GM23248 (cell line): ENCODE measurements around the gene HOXA3.

Experiments
- EZH2 ChIP-seq: fragments of 200-600 bp; sonication (generic); IDR thresholded peaks from 2 replicates; pipeline ENCODE4 v1.6.1; 2018; ENCODE audit warnings: antibody characterized with exemption, mild to moderate bottlenecking; ENCODE audit not compliant: insufficient read depth, poor library complexity, severe bottlenecking
- EZH2phosphoT487 ChIP-seq: fragments of 200-600 bp; sonication (generic); IDR thresholded peaks from 2 replicates; pipeline ENCODE4 v1.6.1; 2018; ENCODE audit warnings: antibody characterized with exemption, moderate library complexity, mild to moderate bottlenecking, low read depth; ENCODE audit not compliant: insufficient read depth

GRCh38 chr7:27189295-27189996 is 37.1 kb upstream of the HOXA3 start:
- TF ChIP-seq EZH2 (no peak), EZH2phosphoT487 (no peak)
